AG04449 (cell line): ENCODE results near the gene RALGPS1.

Experiments
- CTCF ChIA-PET: fragments of 350-600 bp; formaldehyde crosslinking; extraction: SDS; loops from one replicate; lab custom pipeline; 2021; ENCODE audit warnings: antibody characterized with exemption; lab: Yijun Ruan, JAX
- POLR2A ChIA-PET: fragments of 400-600, 350-600 bp; formaldehyde crosslinking; extraction: SDS; loops from one replicate; lab custom pipeline; 2020; ENCODE audit warnings: antibody characterized with exemption, inconsistent platforms; lab: Yijun Ruan, JAX
- DNase-seq: peaks from one replicate; pipeline ENCODE4 v3.0.0-alpha.2; 2010; ENCODE audit warnings: low read depth, low spot score
- H3K4me3 ChIP-seq: 2 replicates; pipeline ENCODE4 v1.5.1; 2011; ENCODE audit warnings: low read depth, mild to moderate bottlenecking, control low read depth, low read length
- TF ChIP-seq, protein P1 (sequence below): IDR thresholded peaks from one replicate; pipeline ENCODE4 v1.5.1; 2011; ENCODE audit warnings: mild to moderate bottlenecking, moderate library complexity, low read length, control low read depth, inconsistent platforms; ENCODE audit not compliant: insufficient read depth; ENCODE audit errors: missing control alignments

Gene RALGPS1

DNA sequence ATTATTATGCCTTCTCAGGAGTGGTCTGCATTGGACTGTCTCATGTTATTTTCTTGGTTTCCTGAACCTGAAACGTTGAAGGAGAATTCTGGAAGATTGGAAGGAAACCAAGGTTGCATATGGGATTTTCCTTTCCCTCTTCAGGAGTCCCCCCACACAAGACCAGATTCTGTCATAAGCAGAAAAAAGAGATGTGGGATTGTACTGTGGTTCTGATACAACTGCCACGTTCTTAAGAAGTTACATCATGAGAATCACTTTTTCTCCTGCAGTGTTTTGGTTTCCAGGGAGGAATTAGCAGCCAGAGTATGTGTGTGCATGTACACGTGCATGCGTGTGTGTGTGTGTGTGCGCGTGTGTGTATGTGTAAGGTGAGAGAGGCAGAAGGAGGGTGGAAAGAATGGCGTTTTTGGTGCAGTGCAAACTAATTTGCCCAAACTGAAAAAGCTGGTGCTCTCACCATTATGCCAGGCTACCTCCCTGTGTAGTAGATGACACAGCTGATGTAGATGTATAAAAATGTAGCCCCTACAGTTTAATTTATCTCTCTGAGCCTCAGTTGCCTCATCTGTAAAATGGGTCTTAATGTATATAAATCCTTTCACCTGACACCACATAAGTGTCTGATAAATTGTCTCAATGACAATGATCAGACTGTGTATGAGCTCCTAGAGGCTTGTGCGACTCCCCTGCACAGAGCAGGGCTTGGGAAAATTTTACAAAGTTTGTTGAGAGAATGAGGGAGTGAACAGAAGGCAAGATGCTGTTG lies 38.6 kb downstream of the RALGPS1 start:
- ChIA-PET CTCF (interaction anchor here (0.6 to 5.3 kb wide), 9 partner anchors 9 to 340 kb away, joined by 3 to 31 read pairs (median 3); no protein-coding TSS in a partner anchor), POLR2A (no interaction called here)
- no peak overlapping the region for H3K4me3 ChIP-seq
- DNase-seq = peak; percentile 69
- TF ChIP-seq, protein P1, sequence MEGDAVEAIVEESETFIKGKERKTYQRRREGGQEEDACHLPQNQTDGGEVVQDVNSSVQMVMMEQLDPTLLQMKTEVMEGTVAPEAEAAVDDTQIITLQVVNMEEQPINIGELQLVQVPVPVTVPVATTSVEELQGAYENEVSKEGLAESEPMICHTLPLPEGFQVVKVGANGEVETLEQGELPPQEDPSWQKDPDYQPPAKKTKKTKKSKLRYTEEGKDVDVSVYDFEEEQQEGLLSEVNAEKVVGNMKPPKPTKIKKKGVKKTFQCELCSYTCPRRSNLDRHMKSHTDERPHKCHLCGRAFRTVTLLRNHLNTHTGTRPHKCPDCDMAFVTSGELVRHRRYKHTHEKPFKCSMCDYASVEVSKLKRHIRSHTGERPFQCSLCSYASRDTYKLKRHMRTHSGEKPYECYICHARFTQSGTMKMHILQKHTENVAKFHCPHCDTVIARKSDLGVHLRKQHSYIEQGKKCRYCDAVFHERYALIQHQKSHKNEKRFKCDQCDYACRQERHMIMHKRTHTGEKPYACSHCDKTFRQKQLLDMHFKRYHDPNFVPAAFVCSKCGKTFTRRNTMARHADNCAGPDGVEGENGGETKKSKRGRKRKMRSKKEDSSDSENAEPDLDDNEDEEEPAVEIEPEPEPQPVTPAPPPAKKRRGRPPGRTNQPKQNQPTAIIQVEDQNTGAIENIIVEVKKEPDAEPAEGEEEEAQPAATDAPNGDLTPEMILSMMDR = no peak

DNA sequence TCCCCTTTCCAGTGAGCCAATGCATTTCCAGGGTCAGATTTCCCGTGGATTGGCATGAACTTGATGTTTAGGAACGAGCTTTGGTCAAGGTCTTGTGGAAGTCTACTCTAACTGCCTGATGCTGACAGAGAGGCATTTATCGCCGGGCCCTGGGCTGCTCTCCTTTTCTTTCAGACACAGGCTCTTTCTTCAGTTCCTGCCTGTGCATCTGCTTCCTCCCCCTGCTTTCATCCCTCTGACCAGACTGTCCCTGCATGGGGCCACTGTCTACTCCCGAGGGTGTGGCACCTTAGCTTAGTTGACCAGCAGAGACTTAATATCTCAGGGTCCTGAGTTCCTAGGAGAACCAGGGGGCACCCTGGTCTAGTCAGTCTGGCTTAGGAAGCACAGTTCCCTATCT lies 41.2 kb downstream of the RALGPS1 start:
- H3K4me3 ChIP-seq = no peak overlapping the region
- CTCF ChIA-PET = interaction anchor here (1.9 to 16.0 kb wide), 4 partner anchors 9 to 242 kb away, joined by 5 to 302 read pairs (median 28); no protein-coding TSS in a partner anchor
- no peak for DNase-seq
- POLR2A ChIA-PET = no interaction called here
- TF ChIP-seq, protein P1 = no peak

DNA sequence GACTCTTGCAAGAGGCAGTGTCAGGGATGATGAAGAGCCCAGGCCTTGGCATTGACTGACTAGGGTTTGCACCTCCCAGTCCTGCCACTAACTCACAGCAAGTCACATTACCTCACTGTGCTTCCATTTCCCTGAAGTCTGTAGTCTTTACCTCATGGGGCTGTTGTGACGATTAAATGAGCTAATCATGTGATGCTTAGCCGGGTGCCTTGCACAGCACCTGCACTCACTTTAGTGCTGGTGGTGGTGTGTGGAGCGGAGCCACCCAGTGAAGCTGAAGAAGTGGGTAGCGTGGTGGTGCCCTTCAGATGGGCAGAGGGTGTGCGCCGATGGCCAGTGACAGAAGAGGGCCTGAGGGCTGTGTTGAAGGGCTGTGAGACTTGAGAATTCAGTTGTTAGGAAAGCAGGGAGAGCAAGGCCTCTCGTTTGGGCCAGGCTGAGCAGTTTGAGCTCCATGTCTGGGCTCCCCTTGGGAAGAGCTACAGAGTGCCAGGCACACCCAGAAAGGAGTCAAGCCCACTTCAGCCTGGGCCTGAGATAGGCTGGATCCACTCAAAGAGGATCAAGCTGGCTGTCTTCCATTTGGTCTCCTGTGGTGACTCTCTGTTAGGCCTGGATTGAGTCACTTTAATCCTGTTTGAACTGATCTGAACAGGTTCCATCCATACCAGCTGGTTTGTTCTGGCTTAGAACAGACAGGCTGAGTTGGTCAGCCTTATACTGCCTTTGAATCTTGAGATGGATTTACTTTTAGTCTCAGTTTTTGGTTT lies 42.5 kb downstream of the RALGPS1 start:
- TF ChIP-seq, protein P1 = no peak
- POLR2A ChIA-PET = interaction anchor here (1.1 kb wide), 1 partner anchor 227 kb away, joined by 3 read pairs; no protein-coding TSS in a partner anchor
- no peak for DNase-seq
- H3K4me3 ChIP-seq = no peak overlapping the region
- CTCF ChIA-PET = interaction anchor here (1.1 to 16.0 kb wide), 7 partner anchors 8 to 254 kb away, joined by 3 to 302 read pairs (median 5); no protein-coding TSS in a partner anchor

DNA sequence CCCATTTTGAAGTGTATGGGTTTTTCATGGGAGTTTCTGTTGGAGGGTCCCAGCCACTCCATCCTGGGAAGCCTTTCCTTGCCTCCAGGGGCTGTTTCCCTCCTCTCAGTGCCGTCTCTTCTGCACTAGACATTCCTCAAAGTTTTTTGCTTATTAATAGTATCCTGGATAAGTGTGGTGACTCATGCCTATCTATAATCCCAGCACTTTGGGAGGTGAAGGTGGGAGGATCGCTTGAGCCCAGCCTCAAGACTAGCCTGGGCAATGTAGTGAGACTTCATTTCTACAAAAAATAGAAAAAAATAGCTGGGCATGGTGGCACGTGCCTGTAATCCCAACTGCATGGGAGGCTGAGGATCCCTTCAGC lies 43.1 kb downstream of the RALGPS1 start:
- no peak overlapping the region for H3K4me3 ChIP-seq
- POLR2A ChIA-PET = interaction anchor here (0.7 to 1.1 kb wide), 2 partner anchors 165 to 226 kb away, joined by 3 to 4 read pairs; partner anchors contain the start of gene ANGPTL2
- CTCF ChIA-PET = interaction anchor here (1.5 to 16.0 kb wide), 6 partner anchors 7 to 240 kb away, joined by 5 to 302 read pairs (median 16); no protein-coding TSS in a partner anchor
- TF ChIP-seq, protein P1 = no peak
- DNase-seq = no peak

DNA sequence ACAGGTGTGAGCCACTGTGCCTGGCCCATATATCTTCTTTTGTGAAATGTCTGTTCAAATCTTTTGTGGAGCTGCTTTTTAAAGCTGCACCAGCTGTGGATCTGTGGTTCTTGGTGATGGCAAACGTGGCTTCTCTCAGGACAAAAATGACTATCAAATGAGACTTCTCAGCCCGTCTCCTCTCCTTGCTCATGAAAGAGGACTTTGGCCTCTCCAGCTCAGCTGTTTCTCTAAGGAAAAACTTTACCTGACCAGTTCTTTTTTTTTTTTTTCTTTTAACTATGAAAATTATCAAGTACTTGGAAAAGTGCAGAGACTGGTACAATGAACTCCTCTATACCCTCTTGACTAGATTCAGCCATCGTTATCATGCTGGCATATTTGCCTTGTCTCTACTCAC lies 44.8 kb downstream of the RALGPS1 start:
- DNase-seq = no peak
- ChIA-PET CTCF (interaction anchor here (16.0 kb wide), 1 partner anchor 238 kb away, joined by 302 read pairs; no protein-coding TSS in a partner anchor), POLR2A (no interaction called here)
- TF ChIP-seq, protein P1 = no peak
- no peak overlapping the region for H3K4me3 ChIP-seq
